ENCODE data around the gene NBAS. TPM values are rescaled to one million over a fixed set of nuclear protein-coding genes. Genes with fewer than 3 reads are reported as not detected.

NBAS gene
- total RNA-seq, 1 experiment from 2014 or later = 36.3 TPM

GRCh38 chr2:15492773-15493325 is 68.3 kb downstream of the NBAS start:
- Histone ChIP-seq H3K4me1 (ENCODE audit: control insufficient read depth, insufficient read depth, low read length) (no peaks in the 10 kb centered on the region), H3K9me3 (ENCODE audit: control insufficient read depth, insufficient read depth, low read depth, low read length) (no peaks in the 10 kb centered on the region), H3K27ac (ENCODE audit: low read length) (no peak overlapping the region), H3K4me3 (ENCODE audit: low read depth in 2 of 2, low read length in 2 of 2) (no peak overlapping the region), H3K36me3 (ENCODE audit: control insufficient read depth, insufficient read depth, low read length) (no peaks in the 10 kb centered on the region), H3K27me3 (ENCODE audit: control insufficient read depth, insufficient read depth, low read length) (no peaks in the 10 kb centered on the region)
- POLR2A ChIA-PET = no interaction called here
- CTCF ChIA-PET = no interaction called here
- BruUV-seq (replicated peaks) = no TSS peak
- no peak for ATAC-seq
- in situ Hi-C loops (cut with HindIII; ENCODE audit: low pct_unique_long_range_greater_than_20kb, low sequenced_read_pairs) = no loop called here
- intact Hi-C loops (cut with micrococcal nuclease; ENCODE audit: unreplicated experiment) = no loop called here
- DNase-seq (ENCODE audit: low read depth, low spot score) = no peak
- TF ChIP-seq TCF7L2 (IDR thresholded peaks at IDR 0.05; ENCODE audit: low read depth, low read length) = no peak
- TF ChIP-seq POLR2AphosphoS5 (IDR thresholded peaks at IDR 0.05; ENCODE audit: low read depth, low read length) = no peak
- no peak for TF ChIP-seq REST (IDR thresholded peaks at IDR 0.05; ENCODE audit: insufficient read depth in 1 of 2, low read depth in 2 of 2, low read length in 1 of 2)
- no peak for TF ChIP-seq CTCF (IDR thresholded peaks at IDR 0.05)
- no peak for TF ChIP-seq SIN3A (IDR thresholded peaks at IDR 0.05; ENCODE audit: borderline replicate concordance, insufficient read depth, low read depth, low read length)

GRCh38 chr2:15486770-15487169 is 74.4 kb downstream of the NBAS start:
- CTCF ChIA-PET = no interaction called here
- peaks cover 6% of the 10 kb centered on the region for H3K36me3 ChIP-seq (ENCODE audit: control insufficient read depth, insufficient read depth, low read length)
- BruUV-seq (replicated peaks) = no TSS peak

More at GRCh38 chr2:15486770-15487169, 74.4 kb downstream of the NBAS start:
- no peaks in the 10 kb centered on the region for H3K9me3 ChIP-seq (ENCODE audit: control insufficient read depth, insufficient read depth, low read depth, low read length)
- in situ Hi-C loops (cut with HindIII; ENCODE audit: low pct_unique_long_range_greater_than_20kb, low sequenced_read_pairs) (no loop called here), intact Hi-C loops (cut with micrococcal nuclease; ENCODE audit: unreplicated experiment) (no loop called here)
- H3K27me3 ChIP-seq (ENCODE audit: control insufficient read depth, insufficient read depth, low read length) = no peaks in the 10 kb centered on the region
- no peaks in the 10 kb centered on the region for H3K4me1 ChIP-seq (ENCODE audit: control insufficient read depth, insufficient read depth, low read length)
- POLR2A ChIA-PET = no interaction called here
- no peak for DNase-seq (ENCODE audit: low read depth, low spot score)
- no peak overlapping the region for H3K4me3 ChIP-seq (ENCODE audit: low read depth in 2 of 2, low read length in 2 of 2)
- no peak for TF ChIP-seq SIN3A (IDR thresholded peaks at IDR 0.05; ENCODE audit: borderline replicate concordance, insufficient read depth, low read depth, low read length)
- no peak for TF ChIP-seq REST (IDR thresholded peaks at IDR 0.05; ENCODE audit: insufficient read depth in 1 of 2, low read depth in 2 of 2, low read length in 1 of 2)
- no peak for TF ChIP-seq POLR2AphosphoS5 (IDR thresholded peaks at IDR 0.05; ENCODE audit: low read depth, low read length)
- TF ChIP-seq CTCF (IDR thresholded peaks at IDR 0.05) = no peak
- no peak for ATAC-seq
- H3K27ac ChIP-seq (ENCODE audit: low read length) = no peak overlapping the region

All from Panc1 (cell line).